ENCODE data around the gene MUC6.

Gene MUC6

GRCh38 chr11:1050581-1051355 lies 14.2 kb upstream of the MUC6 start:
- no peaks in the 10 kb centered on the region for H3K9me3 ChIP-seq (ENCODE audit: control insufficient read depth, insufficient read depth, low read length)
- no peaks in the 10 kb centered on the region for H3K27me3 ChIP-seq (ENCODE audit: control insufficient read depth, insufficient read depth, low read length)
- H3K27ac ChIP-seq (ENCODE audit: low read length), result no peak overlapping the region
- WGBS (ENCODE audit: insufficient coverage, insufficient read length), result no CpG with 5 or more reads among the region's 39 CpGs
- no peak overlapping the region for H3K4me3 ChIP-seq (ENCODE audit: low read length)
- H3K4me1 ChIP-seq (ENCODE audit: control insufficient read depth, insufficient read depth, low read length), result 0 out of 2 replicates have a peak, but pooled peaks cover 1% of the 10 kb centered on the region
- no peaks in the 10 kb centered on the region for H3K36me3 ChIP-seq (ENCODE audit: control insufficient read depth, insufficient read depth, low read length)
- peak; percentile 57 for DNase-seq (ENCODE audit: low read depth, low spot score)

GRCh38 chr11:1049911-1050580 lies 13.5 kb upstream of the MUC6 start:
- DNase-seq (ENCODE audit: low read depth, low spot score), result no peak
- no peaks in the 10 kb centered on the region for H3K27me3 ChIP-seq (ENCODE audit: control insufficient read depth, insufficient read depth, low read length)
- WGBS (ENCODE audit: insufficient coverage, insufficient read length), result no CpG with 5 or more reads among the region's 18 CpGs
- H3K4me1 ChIP-seq (ENCODE audit: control insufficient read depth, insufficient read depth, low read length), result 0 out of 2 replicates have a peak, but pooled peaks cover 1% of the 10 kb centered on the region
- no peak overlapping the region for H3K4me3 ChIP-seq (ENCODE audit: low read length)
- H3K27ac ChIP-seq (ENCODE audit: low read length), result no peak overlapping the region
- H3K36me3 ChIP-seq (ENCODE audit: control insufficient read depth, insufficient read depth, low read length), result no peaks in the 10 kb centered on the region
- no peaks in the 10 kb centered on the region for H3K9me3 ChIP-seq (ENCODE audit: control insufficient read depth, insufficient read depth, low read length)

- Histone ChIP-seq H3K4me1 (ENCODE audit: control insufficient read depth, insufficient read depth, low read length) (no peaks in the 10 kb centered on the region), H3K9me3 (ENCODE audit: control insufficient read depth, insufficient read depth, low read length) (no peaks in the 10 kb centered on the region), H3K27ac (ENCODE audit: low read length) (no peak overlapping the region), H3K27me3 (ENCODE audit: control insufficient read depth, insufficient read depth, low read length) (no peaks in the 10 kb centered on the region), H3K36me3 (ENCODE audit: control insufficient read depth, insufficient read depth, low read length) (no peaks in the 10 kb centered on the region), H3K4me3 (ENCODE audit: low read length) (no peak overlapping the region)
- DNase-seq (ENCODE audit: low read depth, low spot score), result no peak
- WGBS (ENCODE audit: insufficient coverage, insufficient read length), result no CpG with 5 or more reads among the region's 13 CpGs
Observed at GRCh38 chr11:1049431-1049891, 12.9 kb upstream of the MUC6 start.

GRCh38 chr11:1049071-1049405 lies 12.5 kb upstream of the MUC6 start:
- H3K36me3 ChIP-seq (ENCODE audit: control insufficient read depth, insufficient read depth, low read length), result no peaks in the 10 kb centered on the region
- H3K27ac ChIP-seq (ENCODE audit: low read length), result no peak overlapping the region
- no peak for DNase-seq (ENCODE audit: low read depth, low spot score)
- H3K4me1 ChIP-seq (ENCODE audit: control insufficient read depth, insufficient read depth, low read length), result no peaks in the 10 kb centered on the region
- H3K9me3 ChIP-seq (ENCODE audit: control insufficient read depth, insufficient read depth, low read length), result no peaks in the 10 kb centered on the region
- WGBS (ENCODE audit: insufficient coverage, insufficient read length), result no CpG with 5 or more reads among the region's 6 CpGs
- H3K4me3 ChIP-seq (ENCODE audit: low read length), result no peak overlapping the region
- no peaks in the 10 kb centered on the region for H3K27me3 ChIP-seq (ENCODE audit: control insufficient read depth, insufficient read depth, low read length)

GRCh38 chr11:1048375-1049070 lies 12.0 kb upstream of the MUC6 start:
- Histone ChIP-seq H3K27me3 (ENCODE audit: control insufficient read depth, insufficient read depth, low read length) (no peaks in the 10 kb centered on the region), H3K4me3 (ENCODE audit: low read length) (no peak overlapping the region), H3K27ac (ENCODE audit: low read length) (no peak overlapping the region), H3K36me3 (ENCODE audit: control insufficient read depth, insufficient read depth, low read length) (no peaks in the 10 kb centered on the region), H3K9me3 (ENCODE audit: control insufficient read depth, insufficient read depth, low read length) (no peaks in the 10 kb centered on the region), H3K4me1 (ENCODE audit: control insufficient read depth, insufficient read depth, low read length) (no peaks in the 10 kb centered on the region)
- DNase-seq (ENCODE audit: low read depth, low spot score), result no peak
- WGBS (ENCODE audit: insufficient coverage, insufficient read length), result no CpG with 5 or more reads among the region's 25 CpGs

GRCh38 chr11:1047595-1048156 lies 11.2 kb upstream of the MUC6 start:
- no CpG with 5 or more reads among the region's 22 CpGs for WGBS (ENCODE audit: insufficient coverage, insufficient read length)
- DNase-seq (ENCODE audit: low read depth, low spot score), result no peak
- H3K27ac ChIP-seq (ENCODE audit: low read length), result no peak overlapping the region
- no peaks in the 10 kb centered on the region for H3K9me3 ChIP-seq (ENCODE audit: control insufficient read depth, insufficient read depth, low read length)
- H3K4me3 ChIP-seq (ENCODE audit: low read length), result no peak overlapping the region
- H3K36me3 ChIP-seq (ENCODE audit: control insufficient read depth, insufficient read depth, low read length), result no peaks in the 10 kb centered on the region
- H3K27me3 ChIP-seq (ENCODE audit: control insufficient read depth, insufficient read depth, low read length), result no peaks in the 10 kb centered on the region
- no peaks in the 10 kb centered on the region for H3K4me1 ChIP-seq (ENCODE audit: control insufficient read depth, insufficient read depth, low read length)

GRCh38 chr11:1044160-1044559 lies 7.6 kb upstream of the MUC6 start:
- Histone ChIP-seq H3K4me3 (ENCODE audit: low read length) (no peak overlapping the region), H3K27ac (ENCODE audit: low read length) (no peak overlapping the region), H3K36me3 (ENCODE audit: control insufficient read depth, insufficient read depth, low read length) (no peaks in the 10 kb centered on the region), H3K4me1 (ENCODE audit: control insufficient read depth, insufficient read depth, low read length) (no peaks in the 10 kb centered on the region), H3K9me3 (ENCODE audit: control insufficient read depth, insufficient read depth, low read length) (no peaks in the 10 kb centered on the region), H3K27me3 (ENCODE audit: control insufficient read depth, insufficient read depth, low read length) (no peaks in the 10 kb centered on the region)
- WGBS (ENCODE audit: insufficient coverage, insufficient read length), result no CpG with 5 or more reads among the region's 6 CpGs
- no peak for DNase-seq (ENCODE audit: low read depth, low spot score)

- Histone ChIP-seq H3K36me3 (ENCODE audit: control insufficient read depth, insufficient read depth, low read length) (no peaks in the 10 kb centered on the region), H3K27ac (ENCODE audit: low read length) (no peak overlapping the region), H3K4me3 (ENCODE audit: low read length) (no peak overlapping the region), H3K4me1 (ENCODE audit: control insufficient read depth, insufficient read depth, low read length) (no peaks in the 10 kb centered on the region), H3K27me3 (ENCODE audit: control insufficient read depth, insufficient read depth, low read length) (no peaks in the 10 kb centered on the region), H3K9me3 (ENCODE audit: control insufficient read depth, insufficient read depth, low read length) (no peaks in the 10 kb centered on the region)
- WGBS (ENCODE audit: insufficient coverage, insufficient read length), result no CpG with 5 or more reads among the region's 20 CpGs
- DNase-seq (ENCODE audit: low read depth, low spot score), result no peak
Observed at GRCh38 chr11:1043563-1044096, 7.1 kb upstream of the MUC6 start.

- no peaks in the 10 kb centered on the region for H3K36me3 ChIP-seq (ENCODE audit: control insufficient read depth, insufficient read depth, low read length)
- no peak for DNase-seq (ENCODE audit: low read depth, low spot score)
- no peak overlapping the region for H3K4me3 ChIP-seq (ENCODE audit: low read length)
- no peaks in the 10 kb centered on the region for H3K4me1 ChIP-seq (ENCODE audit: control insufficient read depth, insufficient read depth, low read length)
- H3K9me3 ChIP-seq (ENCODE audit: control insufficient read depth, insufficient read depth, low read length), result no peaks in the 10 kb centered on the region
- no peak overlapping the region for H3K27ac ChIP-seq (ENCODE audit: low read length)
- no peaks in the 10 kb centered on the region for H3K27me3 ChIP-seq (ENCODE audit: control insufficient read depth, insufficient read depth, low read length)
- WGBS (ENCODE audit: insufficient coverage, insufficient read length), result no CpG with 5 or more reads among the region's 26 CpGs
Observed at GRCh38 chr11:1042626-1043562, 6.4 kb upstream of the MUC6 start.

Measured in iPS DF 6.9 (cell line).